Measurements from ENCODE around the gene CHIC2.
"Not testable (repeated sequence)": the region's sequence is repeated elsewhere in the genome, so short reads cannot be mapped to it uniquely, and the experiment has no call there.

Gene CHIC2

GRCh38 chr4:54050214-54050904 is 14.0 kb downstream of the CHIC2 start:
- no peak for DNase-seq (ENCODE audit: low spot score)
- in situ Hi-C loops (cut with MboI; ENCODE audit: low sequenced_read_pairs, unreplicated experiment) = no loop called here
- no peak for TF ChIP-seq CTCF (IDR thresholded peaks at IDR 0.05; ENCODE audit: borderline replicate concordance, control extremely low read depth, extremely low read depth, insufficient read depth, missing control alignments)

GRCh38 chr4:54043630-54044029 is 20.8 kb downstream of the CHIC2 start:
- DNase-seq (ENCODE audit: low spot score); in situ Hi-C loops (cut with MboI; ENCODE audit: low sequenced_read_pairs, unreplicated experiment): not testable (repeated sequence)

- no peak for TF ChIP-seq CTCF (IDR thresholded peaks at IDR 0.05; ENCODE audit: borderline replicate concordance, control extremely low read depth, extremely low read depth, insufficient read depth, missing control alignments)
- no peak for DNase-seq (ENCODE audit: low spot score)
- in situ Hi-C loops (cut with MboI; ENCODE audit: low sequenced_read_pairs, unreplicated experiment) = no loop called here
Measured at GRCh38 chr4:54041933-54042332, 22.5 kb downstream of the CHIC2 start.

- in situ Hi-C loops (cut with MboI; ENCODE audit: low sequenced_read_pairs, unreplicated experiment) = no loop called here
- TF ChIP-seq CTCF (IDR thresholded peaks at IDR 0.05; ENCODE audit: borderline replicate concordance, control extremely low read depth, extremely low read depth, insufficient read depth, missing control alignments) = no peak
- no peak for DNase-seq (ENCODE audit: low spot score)
Measured at GRCh38 chr4:54041100-54041499, 23.3 kb downstream of the CHIC2 start.

GRCh38 chr4:54038056-54038455 is 26.3 kb downstream of the CHIC2 start:
- in situ Hi-C loops (cut with MboI; ENCODE audit: low sequenced_read_pairs, unreplicated experiment) = no loop called here
- TF ChIP-seq CTCF (IDR thresholded peaks at IDR 0.05; ENCODE audit: borderline replicate concordance, control extremely low read depth, extremely low read depth, insufficient read depth, missing control alignments) = no peak
- no peak for DNase-seq (ENCODE audit: low spot score)

- no peak for DNase-seq (ENCODE audit: low spot score)
- in situ Hi-C loops (cut with MboI; ENCODE audit: low sequenced_read_pairs, unreplicated experiment) = no loop called here
- TF ChIP-seq CTCF (IDR thresholded peaks at IDR 0.05; ENCODE audit: borderline replicate concordance, control extremely low read depth, extremely low read depth, insufficient read depth, missing control alignments) = no peak
Measured at GRCh38 chr4:54036184-54036583, 28.2 kb downstream of the CHIC2 start.

- in situ Hi-C loops (cut with MboI; ENCODE audit: low sequenced_read_pairs, unreplicated experiment) = no loop called here
- DNase-seq (ENCODE audit: low spot score) = no peak
- no peak for TF ChIP-seq CTCF (IDR thresholded peaks at IDR 0.05; ENCODE audit: borderline replicate concordance, control extremely low read depth, extremely low read depth, insufficient read depth, missing control alignments)
Measured at GRCh38 chr4:54032558-54033135, 31.8 kb downstream of the CHIC2 start.

Data from GM13976 (cell line).